IPS-18c (cell line): Measurements from ENCODE around the gene USP30.
A peak's percentile ranks its signal among the peaks of the same experiment; 100 is the strongest.
"Not testable (repeated sequence)": the region's sequence is repeated elsewhere in the genome, so short reads cannot be mapped to it uniquely, and the experiment has no call there.

Experiments
- H3K4me3 ChIP-seq: 2 replicates; pipeline ENCODE4 v1.7.0; 2013; ENCODE audit warnings: low read depth, mild to moderate bottlenecking, low read length, moderate library complexity; ENCODE audit not compliant: insufficient read depth
- H3K9me3 ChIP-seq: one replicate; pipeline ENCODE4 v1.6.1; 2013; ENCODE audit warnings: mild to moderate bottlenecking, low read length, moderate library complexity; ENCODE audit not compliant: control insufficient read depth, insufficient read depth

The USP30 gene, protein sequence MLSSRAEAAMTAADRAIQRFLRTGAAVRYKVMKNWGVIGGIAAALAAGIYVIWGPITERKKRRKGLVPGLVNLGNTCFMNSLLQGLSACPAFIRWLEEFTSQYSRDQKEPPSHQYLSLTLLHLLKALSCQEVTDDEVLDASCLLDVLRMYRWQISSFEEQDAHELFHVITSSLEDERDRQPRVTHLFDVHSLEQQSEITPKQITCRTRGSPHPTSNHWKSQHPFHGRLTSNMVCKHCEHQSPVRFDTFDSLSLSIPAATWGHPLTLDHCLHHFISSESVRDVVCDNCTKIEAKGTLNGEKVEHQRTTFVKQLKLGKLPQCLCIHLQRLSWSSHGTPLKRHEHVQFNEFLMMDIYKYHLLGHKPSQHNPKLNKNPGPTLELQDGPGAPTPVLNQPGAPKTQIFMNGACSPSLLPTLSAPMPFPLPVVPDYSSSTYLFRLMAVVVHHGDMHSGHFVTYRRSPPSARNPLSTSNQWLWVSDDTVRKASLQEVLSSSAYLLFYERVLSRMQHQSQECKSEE

DNA sequence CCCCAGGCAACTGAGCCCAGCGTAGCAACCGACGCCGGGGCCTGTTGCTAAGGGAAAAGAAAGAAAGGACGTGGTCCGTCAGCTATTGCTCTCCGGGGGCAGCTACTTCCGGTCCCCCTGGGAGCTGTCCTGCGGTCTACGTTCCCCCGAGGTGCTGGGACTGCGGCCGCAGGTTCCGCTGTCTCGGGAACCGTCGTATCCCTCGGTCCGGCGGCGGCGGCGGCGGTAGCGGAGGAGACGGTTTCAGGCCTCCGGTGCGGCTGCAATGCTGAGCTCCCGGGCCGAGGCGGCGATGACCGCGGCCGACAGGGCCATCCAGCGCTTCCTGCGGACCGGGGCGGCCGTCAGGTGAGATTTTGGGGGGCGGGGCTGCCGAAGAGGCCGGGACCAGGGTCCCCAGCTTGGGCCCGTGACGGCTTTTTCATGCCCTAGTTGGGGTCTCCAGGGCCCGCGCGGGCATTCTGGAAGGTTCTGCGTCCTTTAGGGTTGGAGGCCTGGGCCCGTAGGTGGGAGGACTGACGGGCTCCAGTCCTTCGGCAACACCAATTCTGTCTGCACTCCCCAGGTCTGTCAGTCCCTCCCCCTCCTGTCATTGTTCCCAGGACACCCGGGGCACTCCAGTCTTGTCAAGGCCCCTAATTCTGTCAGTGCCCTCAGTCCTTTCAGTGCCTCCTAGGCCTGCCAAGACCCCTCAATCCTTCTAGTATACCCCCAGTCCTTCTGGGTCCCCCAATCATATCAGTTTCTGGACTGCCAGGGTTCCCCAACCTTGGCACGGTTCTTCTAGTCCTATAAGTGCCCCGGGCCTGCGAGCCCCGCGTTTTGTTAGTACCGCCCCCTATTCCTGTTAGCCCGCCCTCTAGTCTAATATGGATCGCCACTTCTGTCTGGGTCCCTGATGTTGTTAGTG is at the start of gene USP30:
Gene USP30 (plus strand): TSS at position 163 of the 910 bp plus-strand sequence. CDS start 103 bp downstream, at position 266.
- H3K9me3 ChIP-seq: no peaks in the 10 kb centered on the region

DNA sequence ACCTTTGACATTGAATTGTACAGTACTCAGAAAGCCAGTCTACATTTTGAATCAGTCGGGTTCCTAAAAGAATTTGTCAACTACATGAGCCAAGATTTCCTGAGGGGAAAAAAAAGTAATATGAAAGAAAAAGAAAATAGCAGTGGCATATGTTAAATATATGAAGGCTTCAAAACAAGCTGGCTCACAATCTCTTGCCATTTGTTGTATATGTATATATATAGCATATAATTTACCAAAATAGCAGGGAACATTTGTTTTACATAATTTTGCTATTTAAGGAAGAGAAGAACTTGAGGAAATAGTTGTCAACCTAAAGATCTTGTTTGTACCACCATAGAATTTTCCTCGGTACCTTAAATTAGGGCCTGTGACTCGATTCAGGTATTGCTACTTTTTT is 48.4 kb upstream of the USP30 start:
- H3K4me3 ChIP-seq: no peak overlapping the region
- H3K9me3 ChIP-seq: no peaks in the 10 kb centered on the region

More for the DNA sequence above, at the start of gene USP30:
- peak within 1 kb of the TSS; percentile 92 for H3K4me3 ChIP-seq

DNA sequence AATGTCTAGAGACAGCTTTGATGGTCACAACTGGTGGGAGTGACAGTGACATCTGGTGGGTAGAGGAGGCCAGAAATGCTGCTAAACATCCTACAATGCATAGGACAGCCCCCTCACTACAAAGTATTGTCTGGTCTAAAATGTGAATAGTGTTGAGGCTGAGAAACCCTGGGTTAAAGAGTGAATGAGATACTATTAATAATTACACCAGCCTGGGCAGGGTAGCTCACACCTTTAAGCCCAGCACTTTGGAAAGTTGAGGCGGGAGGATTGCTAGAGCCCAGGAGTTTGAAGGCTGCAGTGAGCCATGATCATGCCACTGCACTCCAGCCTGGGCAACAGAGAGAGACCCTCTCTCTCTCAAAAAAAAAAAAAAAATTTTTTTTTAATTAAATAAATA is 42.6 kb upstream of the USP30 start:
- Histone ChIP-seq H3K4me3 (no peak overlapping the region), H3K9me3 (no peaks in the 10 kb centered on the region)

DNA sequence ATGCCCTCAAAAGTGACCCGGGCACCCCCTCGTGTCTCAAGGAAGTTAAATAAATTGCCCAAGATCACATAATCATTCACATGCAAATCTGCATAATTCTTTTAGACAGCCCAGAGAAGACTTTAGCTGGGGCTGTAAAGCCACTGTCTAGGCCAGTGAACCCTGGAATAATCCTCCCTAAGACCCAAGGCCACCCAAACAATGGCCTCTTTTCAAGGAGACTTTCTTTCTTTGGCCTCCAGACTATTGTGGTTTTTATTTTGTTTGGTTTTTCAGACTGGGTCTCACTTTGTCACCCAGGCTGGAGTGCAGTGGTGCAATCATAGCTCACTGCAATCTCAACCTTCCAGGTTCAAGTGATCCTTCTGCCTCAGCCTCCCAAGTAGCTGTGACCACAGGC is 42.1 kb upstream of the USP30 start:
- Histone ChIP-seq H3K4me3 (no peak overlapping the region), H3K9me3 (no peaks in the 10 kb centered on the region)

DNA sequence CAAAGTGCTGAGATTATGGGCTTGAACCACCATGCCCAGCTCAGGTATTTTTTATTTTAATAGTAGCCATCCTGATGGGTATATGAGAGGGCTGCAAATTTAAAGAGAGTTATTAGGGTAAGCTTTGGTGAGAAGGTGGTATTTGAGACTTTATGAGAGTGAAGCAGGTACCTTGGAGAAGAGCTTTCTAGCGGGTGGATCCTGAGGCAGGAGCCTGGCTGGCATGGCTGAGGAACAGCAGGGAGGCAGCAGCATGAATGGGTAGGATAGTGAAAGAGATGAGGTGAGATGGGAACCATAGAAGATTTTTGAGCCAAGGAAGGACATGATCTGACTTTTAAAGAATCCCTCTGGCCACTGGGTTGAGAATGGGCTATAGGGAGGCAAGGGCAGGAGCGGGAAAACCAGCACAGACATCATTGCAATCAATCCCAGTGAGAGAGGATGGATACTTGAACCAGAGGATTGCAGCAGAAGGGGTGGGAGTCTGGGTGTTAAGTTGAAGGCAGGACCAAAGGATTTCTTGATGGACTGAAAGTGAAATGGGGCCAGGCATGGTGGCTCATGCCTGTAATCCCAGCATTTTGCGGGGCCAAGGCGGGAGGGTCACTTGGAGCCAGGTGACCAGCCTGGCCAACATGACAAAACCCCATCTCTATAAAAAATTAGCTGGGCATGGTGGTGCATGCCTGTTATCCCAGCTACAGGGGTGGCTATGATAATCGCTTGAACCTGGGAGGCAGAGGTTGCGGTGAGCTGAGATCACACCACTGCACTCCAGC is 37.2 kb upstream of the USP30 start:
- no peaks in the 10 kb centered on the region for H3K9me3 ChIP-seq
- H3K4me3 ChIP-seq: no peak overlapping the region

DNA sequence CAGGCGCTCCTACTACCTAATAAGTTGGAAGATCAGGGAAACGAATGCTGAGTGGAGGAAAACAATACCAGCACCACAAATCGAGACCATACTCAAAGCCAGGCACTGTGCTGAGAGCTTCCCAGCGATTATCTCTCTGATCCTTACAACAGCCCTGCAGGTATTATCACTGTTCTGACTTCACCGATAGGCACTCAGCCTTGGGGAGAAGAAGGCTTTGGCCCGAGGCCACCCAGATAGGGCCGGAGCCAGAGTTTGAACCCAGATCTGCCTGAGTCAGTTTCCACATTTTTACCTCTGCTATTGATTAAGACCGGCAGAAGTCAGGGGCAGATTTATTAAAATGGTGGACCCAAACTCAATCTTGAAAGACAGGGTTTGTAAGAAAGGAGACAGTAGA is 36.4 kb upstream of the USP30 start:
- no peaks in the 10 kb centered on the region for H3K9me3 ChIP-seq

DNA sequence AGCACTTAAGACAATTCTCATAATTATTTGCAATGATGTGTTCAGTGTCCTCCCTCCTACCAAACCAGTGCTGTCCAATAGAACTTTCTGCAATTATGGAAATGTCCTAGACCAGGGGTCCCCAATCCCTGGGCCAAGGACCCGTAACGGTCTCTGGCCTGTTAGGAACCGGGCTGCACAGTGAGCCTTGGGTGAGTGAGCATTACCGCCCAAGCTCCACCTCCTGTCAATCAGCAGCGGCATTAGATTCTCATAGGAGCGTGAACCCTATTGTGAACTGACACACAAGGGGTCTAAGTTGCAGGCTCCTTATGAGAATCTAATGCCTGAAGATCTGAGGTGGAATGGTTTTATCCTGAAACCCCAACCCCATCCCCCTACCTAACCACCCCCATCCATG is 35.4 kb upstream of the USP30 start:
- Histone ChIP-seq H3K4me3 (no peak overlapping the region), H3K9me3 (no peaks in the 10 kb centered on the region)

More for the DNA sequence above, 36.4 kb upstream of the USP30 start:
- H3K4me3 ChIP-seq: no peak overlapping the region

DNA sequence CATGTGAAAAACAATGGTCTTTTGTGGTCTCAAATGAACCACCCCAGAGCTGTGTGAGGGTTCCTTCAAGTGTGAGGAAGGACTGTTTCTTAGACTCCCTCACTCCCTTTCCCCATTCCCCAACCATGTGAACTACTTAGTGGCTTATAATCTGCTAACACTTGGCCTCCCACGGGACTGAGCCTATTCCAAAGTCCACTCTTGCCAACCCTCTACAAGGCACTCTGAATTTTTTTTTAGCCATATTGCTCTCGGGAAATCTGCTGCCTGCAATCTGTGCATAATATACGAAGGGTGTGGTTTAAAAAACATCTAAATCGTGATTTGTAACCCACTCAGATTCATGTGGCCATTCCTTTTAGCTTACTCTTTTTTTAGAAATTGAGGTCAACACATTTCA is 34.1 kb upstream of the USP30 start:
- no peaks in the 10 kb centered on the region for H3K9me3 ChIP-seq
- no peak overlapping the region for H3K4me3 ChIP-seq

DNA sequence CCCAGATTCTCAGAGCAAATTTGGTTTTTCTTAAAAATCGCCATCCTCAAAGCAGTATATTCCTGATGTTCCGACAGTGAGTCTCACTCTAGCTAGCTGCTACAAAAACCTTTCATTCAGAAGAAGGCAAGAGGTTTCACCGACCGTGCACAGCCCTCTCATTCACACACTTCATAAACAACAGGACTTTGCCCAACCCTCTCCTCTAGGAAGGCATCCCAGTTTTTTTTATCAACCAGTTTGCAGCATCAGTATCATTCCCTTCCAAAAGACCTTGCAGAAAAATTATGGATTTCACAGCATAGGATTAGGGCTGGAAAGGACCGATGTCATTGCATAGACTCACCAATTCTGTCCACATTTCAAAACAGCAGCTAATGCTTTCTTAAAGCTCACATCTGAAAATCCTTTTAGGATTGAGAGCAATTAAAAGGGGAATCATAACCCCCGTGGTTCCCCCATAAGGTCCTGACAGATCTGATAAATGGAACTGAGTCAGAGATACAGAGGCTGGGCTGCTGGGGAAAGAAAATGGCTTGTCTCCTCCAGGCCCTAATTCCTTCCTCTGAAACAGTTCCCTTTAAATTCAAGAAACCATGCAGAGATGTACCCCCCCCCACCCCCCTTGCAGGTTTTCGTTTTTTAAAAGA is 32.1 kb upstream of the USP30 start:
- no peak overlapping the region for H3K4me3 ChIP-seq
- no peaks in the 10 kb centered on the region for H3K9me3 ChIP-seq

DNA sequence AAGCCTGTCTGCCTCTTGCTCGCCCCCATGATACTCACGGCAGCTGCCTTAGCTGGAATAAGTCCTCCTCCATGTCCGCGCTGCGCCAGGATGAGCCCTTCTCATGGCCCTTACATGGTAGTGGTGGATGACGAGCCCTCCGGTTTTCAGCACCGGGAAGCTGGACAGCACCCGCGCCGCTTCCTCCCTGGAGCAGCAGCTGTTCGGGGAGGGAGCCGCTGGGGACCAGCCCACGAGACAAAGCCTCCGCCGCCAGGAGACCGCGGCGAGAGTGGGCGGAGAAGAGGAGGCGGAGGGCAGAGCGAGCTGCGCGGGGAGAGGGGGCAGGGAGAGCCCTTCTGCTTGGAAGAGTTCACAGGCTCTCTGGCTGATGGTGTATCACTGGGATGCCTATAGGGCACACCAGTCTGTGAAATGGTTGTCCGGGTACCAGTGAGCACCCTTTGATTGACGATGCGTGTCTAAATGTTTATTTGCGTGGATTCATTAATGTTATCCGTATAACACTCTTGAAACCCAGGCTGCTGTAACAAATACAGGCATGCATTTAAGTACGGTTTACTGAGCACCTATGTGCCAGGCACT is 31.5 kb upstream of the USP30 start, which contains the start of gene SVOP:
Gene SVOP (minus strand): TSS at position 273 of the 585 bp plus-strand sequence. CDS start 200 bp downstream, at position 73.
- Histone ChIP-seq H3K4me3 (peak within 1 kb of the TSS; percentile 40), H3K9me3 (no peaks in the 10 kb centered on the region)

DNA sequence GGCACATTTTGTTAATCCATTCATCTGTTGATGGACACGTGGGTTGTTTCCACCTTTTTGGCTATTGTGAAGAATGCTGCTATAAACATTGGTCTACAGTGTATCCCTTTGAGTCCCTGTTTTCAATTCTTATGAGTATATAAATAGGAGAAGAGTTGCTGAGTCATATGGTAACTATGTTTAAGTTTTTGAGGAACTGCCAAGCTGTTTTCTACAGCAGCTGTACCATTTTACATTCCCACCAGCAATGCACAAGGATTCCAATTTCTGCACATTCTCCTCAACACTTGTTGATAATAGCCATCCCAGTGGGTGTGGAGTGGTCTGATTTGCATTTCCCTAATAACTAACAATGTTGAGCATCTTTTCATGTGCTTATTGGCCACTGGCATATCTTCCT is 24.6 kb upstream of the USP30 start:
- Histone ChIP-seq H3K9me3 (peaks cover 4% of the 10 kb centered on the region), H3K4me3 (no peak overlapping the region)

DNA sequence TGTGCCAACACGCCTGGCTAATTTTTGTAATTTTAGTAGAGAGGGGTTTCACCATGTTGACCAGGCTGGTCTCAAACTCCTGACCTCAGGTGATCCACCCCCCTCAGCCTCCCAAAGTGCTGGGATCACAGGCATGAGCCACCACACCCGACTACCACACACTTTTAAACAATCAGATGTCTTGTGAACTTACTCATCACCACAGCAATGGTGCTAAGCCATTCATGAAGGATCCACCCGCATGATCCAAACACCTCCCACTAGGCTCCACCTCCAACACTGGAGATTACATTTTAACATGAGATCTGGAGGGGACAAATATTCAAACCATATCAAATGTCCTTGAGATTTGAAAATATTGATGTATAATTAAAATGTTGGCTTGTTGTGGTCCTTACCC is 23.8 kb upstream of the USP30 start:
- not testable (repeated sequence) for H3K9me3 ChIP-seq, H3K4me3 ChIP-seq

DNA sequence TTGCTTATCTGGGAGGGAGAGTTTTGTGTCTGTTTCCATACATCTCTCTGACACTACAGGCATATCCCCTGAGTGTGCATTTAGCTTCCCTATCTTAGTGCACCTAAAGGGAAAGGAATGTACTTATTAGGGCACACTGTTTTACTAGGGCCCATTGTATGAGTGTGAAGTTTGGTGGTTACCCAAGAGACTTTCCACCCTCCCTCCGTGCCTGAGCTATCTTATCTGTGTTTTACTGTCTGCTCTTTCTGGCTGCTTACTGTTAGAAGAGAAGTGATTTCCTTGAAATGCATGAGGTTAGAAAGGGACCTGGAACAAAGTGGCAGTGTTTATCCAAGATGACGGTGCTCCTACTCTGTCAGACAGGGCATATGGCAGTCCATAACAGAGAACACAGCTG is 23.0 kb upstream of the USP30 start:
- no peak overlapping the region for H3K4me3 ChIP-seq
- peaks cover 4% of the 10 kb centered on the region for H3K9me3 ChIP-seq

DNA sequence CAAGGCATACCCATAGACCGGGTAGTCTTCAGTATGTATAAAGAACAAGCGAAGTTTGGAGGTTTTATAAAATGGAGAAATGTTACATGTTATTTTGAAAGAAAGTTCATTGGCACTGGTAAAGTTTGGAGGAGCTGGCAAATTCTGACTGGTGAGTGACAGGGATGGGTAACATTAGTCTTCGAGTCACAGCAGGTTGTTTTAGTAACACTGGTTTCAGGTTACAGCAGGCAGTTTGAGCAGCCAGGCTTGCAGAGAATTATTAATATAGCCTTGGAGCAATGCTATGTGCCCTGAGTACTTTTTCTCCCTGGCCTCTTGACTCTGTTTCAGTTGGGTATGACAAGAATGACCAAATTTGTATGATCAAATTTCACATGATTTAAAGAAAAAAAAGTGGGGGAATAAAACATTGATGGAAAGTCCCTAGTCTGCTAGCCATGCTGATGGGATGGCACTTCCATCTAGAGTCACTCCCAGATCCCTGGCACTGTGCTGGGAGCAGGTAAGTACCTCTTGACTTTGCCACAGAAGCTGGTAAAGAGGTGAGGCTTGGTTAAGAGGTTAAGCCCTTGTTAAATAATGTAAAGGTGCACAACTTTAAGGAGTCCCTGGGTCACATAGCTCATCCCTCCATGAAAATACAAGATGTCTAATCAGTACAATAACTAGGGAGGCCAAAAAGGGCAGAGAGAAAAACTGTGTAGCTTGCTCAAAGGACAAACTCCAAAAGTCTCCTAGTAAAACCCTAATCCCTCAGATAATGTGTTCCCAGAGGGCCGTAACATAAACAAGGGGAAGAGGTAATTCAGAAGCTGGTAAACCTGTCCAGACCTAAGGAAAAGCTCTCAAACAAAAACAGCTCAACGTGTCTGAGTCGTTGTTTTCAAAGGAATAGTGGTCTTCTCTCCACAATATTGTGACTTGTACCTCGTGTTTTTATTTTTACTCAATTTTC is 18.9 kb upstream of the USP30 start:
- no peak overlapping the region for H3K4me3 ChIP-seq
- peaks cover 4% of the 10 kb centered on the region for H3K9me3 ChIP-seq

DNA sequence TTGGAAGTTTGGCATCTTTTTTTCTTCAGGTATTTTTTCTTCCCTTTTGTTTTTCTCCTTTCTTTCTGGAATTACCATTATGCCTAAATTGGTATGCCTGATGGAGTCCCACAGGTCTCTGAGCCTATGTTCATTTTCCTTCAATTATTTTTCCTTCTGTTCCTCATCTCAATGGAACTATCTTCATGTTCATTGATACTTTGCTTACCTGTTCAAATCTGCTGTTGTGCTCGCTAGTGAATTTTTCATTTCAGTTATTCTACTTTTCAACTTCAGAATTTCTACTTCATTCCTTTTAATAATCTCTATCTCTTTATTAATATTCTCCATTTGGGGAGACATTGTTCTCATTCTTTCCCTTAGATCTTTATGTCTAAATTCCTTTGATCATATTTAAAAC is 15.4 kb upstream of the USP30 start:
- Histone ChIP-seq H3K4me3 (no peak overlapping the region), H3K9me3 (no peaks in the 10 kb centered on the region)
